HEK293T (cell line): ENCODE measurements around the gene DPYSL4.

Experiments used
- CTCF ChIA-PET: fragments of 350-600 bp; formaldehyde crosslinking; extraction: SDS; loops from one replicate; lab custom pipeline; 2021; ENCODE audit warnings: antibody characterized with exemption, inconsistent platforms; lab: Yijun Ruan, JAX
- POLR2A ChIA-PET: fragments of 350-600 bp; formaldehyde crosslinking; extraction: SDS; loops from one replicate; lab custom pipeline; 2020; ENCODE audit warnings: antibody characterized with exemption, inconsistent platforms; lab: Yijun Ruan, JAX
- DNase-seq: peaks from one replicate; pipeline ENCODE4 v3.0.0; 2012; ENCODE audit warnings: mixed read lengths; ENCODE audit errors: extremely low spot score
- ARNT ChIP-seq: fragments of 450-650 bp; IDR thresholded peaks from 2 replicates; pipeline ENCODE4 v1.6.1; 2017; ENCODE audit warnings: mild to moderate bottlenecking
- BHLHE40 ChIP-seq: fragments of 450-650 bp; IDR thresholded peaks from 2 replicates; pipeline ENCODE4 v1.6.1; 2016; ENCODE audit warnings: mild to moderate bottlenecking, moderate library complexity, borderline replicate concordance
- CTBP1 ChIP-seq: fragments of 450-650 bp; IDR thresholded peaks from 2 replicates; pipeline ENCODE4 v1.6.1; 2016; ENCODE audit warnings: borderline replicate concordance
- ELF4 ChIP-seq: fragments of 450-650 bp; IDR thresholded peaks from 2 replicates; pipeline ENCODE4 v1.6.1; 2017; ENCODE audit warnings: antibody characterized with exemption
- FOXA1 ChIP-seq: fragments of 450-650 bp; IDR thresholded peaks from 2 replicates; pipeline ENCODE4 v1.6.1; 2016; ENCODE audit warnings: mild to moderate bottlenecking
- FOXK2 ChIP-seq: fragments of 450-650 bp; IDR thresholded peaks from 2 replicates; pipeline ENCODE4 v1.6.1; 2016; ENCODE audit warnings: mild to moderate bottlenecking
- FOXM1 ChIP-seq: fragments of 450-650 bp; IDR thresholded peaks from 2 replicates; pipeline ENCODE4 v1.6.1; 2017; ENCODE audit warnings: mild to moderate bottlenecking, borderline replicate concordance
- HDGF ChIP-seq: fragments of 450-650 bp; IDR thresholded peaks from 2 replicates; pipeline ENCODE4 v1.6.1; 2017; ENCODE audit warnings: antibody characterized with exemption, borderline replicate concordance
- L3MBTL2 ChIP-seq: fragments of 450-650 bp; conservative IDR thresholded peaks from 2 replicates; pipeline ENCODE4 v1.6.1; 2016; ENCODE audit warnings: mild to moderate bottlenecking
- LEF1 ChIP-seq: fragments of 450-650 bp; IDR thresholded peaks from 2 replicates; pipeline ENCODE4 v1.6.1; 2017; ENCODE audit warnings: mild to moderate bottlenecking, borderline replicate concordance
- NFRKB ChIP-seq: fragments of 450-650 bp; IDR thresholded peaks from 2 replicates; pipeline ENCODE4 v1.6.1; 2016; ENCODE audit warnings: mild to moderate bottlenecking, moderate library complexity
- SP1 ChIP-seq: fragments of 450-650 bp; IDR thresholded peaks from 2 replicates; pipeline ENCODE4 v1.6.1; 2017
- SUZ12 ChIP-seq: fragments of 450-650 bp; IDR thresholded peaks from 2 replicates; pipeline ENCODE4 v1.6.1; 2016; ENCODE audit warnings: mild to moderate bottlenecking
- TARDBP ChIP-seq: fragments of 450-650 bp; IDR thresholded peaks from 2 replicates; pipeline ENCODE4 v1.6.1; 2016
- ZNF384 ChIP-seq: fragments of 450-650 bp; IDR thresholded peaks from 2 replicates; pipeline ENCODE4 v1.6.1; 2016
- TF ChIP-seq, protein P1 (sequence below): fragments of 450-650 bp; IDR thresholded peaks from 2 replicates; pipeline ENCODE4 v1.6.1; 2016

Gene DPYSL4

DNA sequence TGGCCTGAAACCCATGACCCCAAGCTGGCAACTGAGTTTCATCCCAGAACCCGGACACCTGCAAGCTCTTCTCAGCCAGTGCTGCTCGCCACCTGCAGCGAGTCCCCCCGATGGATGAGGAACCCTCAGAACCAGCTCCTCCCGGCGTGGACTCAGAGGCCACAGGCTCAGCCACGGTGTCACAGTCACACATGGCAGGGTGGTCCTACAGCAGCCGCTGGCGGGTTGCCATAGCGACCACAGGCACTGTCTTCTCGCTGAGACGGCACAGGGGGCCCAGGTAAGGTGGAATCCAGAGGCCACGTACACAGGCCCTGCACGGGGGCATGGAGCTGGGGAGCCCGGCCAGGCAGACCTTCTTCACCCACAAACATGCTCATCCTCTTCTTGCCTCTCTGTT is 53.4 kb downstream of the DPYSL4 start:
- TF ChIP-seq ELF4 (no peak), CTBP1 (no peak), ZNF384 (no peak), FOXA1 (no peak), LEF1 (no peak), TARDBP (no peak), BHLHE40 (no peak), L3MBTL2 (no peak), NFRKB (no peak), FOXM1 (no peak), SUZ12 (no peak), HDGF (no peak), FOXK2 (no peak), ARNT (no peak), SP1 (no peak)
- TF ChIP-seq, protein P1, sequence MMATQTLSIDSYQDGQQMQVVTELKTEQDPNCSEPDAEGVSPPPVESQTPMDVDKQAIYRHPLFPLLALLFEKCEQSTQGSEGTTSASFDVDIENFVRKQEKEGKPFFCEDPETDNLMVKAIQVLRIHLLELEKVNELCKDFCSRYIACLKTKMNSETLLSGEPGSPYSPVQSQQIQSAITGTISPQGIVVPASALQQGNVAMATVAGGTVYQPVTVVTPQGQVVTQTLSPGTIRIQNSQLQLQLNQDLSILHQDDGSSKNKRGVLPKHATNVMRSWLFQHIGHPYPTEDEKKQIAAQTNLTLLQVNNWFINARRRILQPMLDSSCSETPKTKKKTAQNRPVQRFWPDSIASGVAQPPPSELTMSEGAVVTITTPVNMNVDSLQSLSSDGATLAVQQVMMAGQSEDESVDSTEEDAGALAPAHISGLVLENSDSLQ = no peak
- DNase-seq = no peak
- CTCF ChIA-PET = interaction anchor here (0.7 kb wide), 1 partner anchor 132 kb away, joined by 3 read pairs; no protein-coding TSS in a partner anchor
- POLR2A ChIA-PET = no interaction called here

DNA sequence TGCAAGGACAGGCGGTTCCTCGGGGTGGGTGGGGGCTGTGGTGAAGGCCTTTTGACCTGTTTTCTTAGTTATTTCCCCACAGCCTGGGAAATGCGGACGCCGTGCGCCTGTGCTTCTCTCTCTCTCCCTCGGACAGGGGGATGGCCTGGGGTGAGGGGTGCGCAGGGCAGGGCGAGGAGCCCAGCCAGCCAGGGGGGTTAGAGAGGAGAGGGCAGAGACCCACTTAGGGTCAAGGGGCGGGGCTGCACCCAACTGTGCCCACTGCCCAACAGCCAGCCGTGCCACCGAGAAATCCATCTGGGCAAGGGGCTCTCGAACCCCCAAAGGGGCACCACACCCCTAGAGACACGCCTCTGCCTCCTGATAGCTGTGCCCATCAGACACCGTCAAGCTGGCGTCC is 53.8 kb downstream of the DPYSL4 start:
- ChIA-PET POLR2A (no interaction called here), CTCF (no interaction called here)
- no peak for DNase-seq
- TF ChIP-seq FOXK2 (no peak), NFRKB (no peak), FOXM1 (no peak), BHLHE40 (no peak), L3MBTL2 (no peak)

DNA sequence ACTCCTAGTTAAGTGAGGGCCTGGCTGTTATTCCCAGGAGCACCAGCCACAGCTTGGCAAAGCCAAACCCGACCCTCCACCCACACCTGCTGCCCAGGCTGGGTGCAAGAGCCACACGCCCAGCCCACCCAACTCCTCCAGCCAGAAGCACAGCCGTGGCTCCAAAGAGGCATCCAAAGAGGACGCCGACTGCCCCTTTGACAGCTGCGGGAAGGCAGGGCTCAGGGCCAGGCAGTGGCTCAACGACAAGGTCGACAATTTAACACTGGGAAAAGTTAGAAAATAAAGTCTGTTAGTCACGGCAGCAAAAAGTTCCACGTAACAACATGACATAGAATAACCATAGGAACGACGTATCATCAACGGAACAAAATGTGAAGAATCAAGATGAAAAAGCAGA is 54.3 kb downstream of the DPYSL4 start:
- POLR2A ChIA-PET = no interaction called here
- no peak for DNase-seq
- CTCF ChIA-PET = no interaction called here
- TF ChIP-seq ELF4 = no peak
- no peak for TF ChIP-seq CTBP1
- TF ChIP-seq LEF1 = no peak
- no peak for TF ChIP-seq BHLHE40
- no peak for TF ChIP-seq HDGF
- no peak for TF ChIP-seq SUZ12
- TF ChIP-seq, protein P1 = no peak
- TF ChIP-seq ZNF384 = no peak
- no peak for TF ChIP-seq FOXK2
- no peak for TF ChIP-seq ARNT
- no peak for TF ChIP-seq TARDBP
- no peak for TF ChIP-seq FOXA1
- no peak for TF ChIP-seq FOXM1
- TF ChIP-seq SP1 = no peak
- no peak for TF ChIP-seq NFRKB
- no peak for TF ChIP-seq L3MBTL2

DNA sequence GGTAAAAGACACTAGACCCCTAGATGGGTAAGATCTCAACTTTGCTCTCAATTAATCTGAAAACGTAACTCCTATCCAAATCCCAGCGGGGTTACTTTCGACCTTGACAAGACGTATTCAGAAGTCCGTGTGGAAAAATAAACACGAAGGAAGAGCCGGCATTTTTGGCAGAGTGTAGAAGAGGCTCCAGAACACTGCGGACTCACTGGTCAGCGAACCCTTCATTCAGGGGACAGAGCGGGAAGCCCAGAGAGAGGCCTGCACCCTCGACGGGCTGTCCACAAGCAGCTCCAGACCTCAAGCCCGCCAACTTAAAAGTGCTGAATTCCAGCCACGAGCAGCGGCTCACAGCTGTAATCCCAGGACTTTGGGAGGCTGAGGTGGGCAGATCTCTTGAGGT is 54.7 kb downstream of the DPYSL4 start:
- CTCF ChIA-PET = no interaction called here
- no peak for DNase-seq
- POLR2A ChIA-PET = no interaction called here
- TF ChIP-seq NFRKB = no peak
- TF ChIP-seq FOXK2 = no peak
- TF ChIP-seq LEF1 = no peak
- no peak for TF ChIP-seq ZNF384
- no peak for TF ChIP-seq L3MBTL2
- no peak for TF ChIP-seq TARDBP
- TF ChIP-seq ARNT = no peak
- no peak for TF ChIP-seq FOXM1
- no peak for TF ChIP-seq BHLHE40

DNA sequence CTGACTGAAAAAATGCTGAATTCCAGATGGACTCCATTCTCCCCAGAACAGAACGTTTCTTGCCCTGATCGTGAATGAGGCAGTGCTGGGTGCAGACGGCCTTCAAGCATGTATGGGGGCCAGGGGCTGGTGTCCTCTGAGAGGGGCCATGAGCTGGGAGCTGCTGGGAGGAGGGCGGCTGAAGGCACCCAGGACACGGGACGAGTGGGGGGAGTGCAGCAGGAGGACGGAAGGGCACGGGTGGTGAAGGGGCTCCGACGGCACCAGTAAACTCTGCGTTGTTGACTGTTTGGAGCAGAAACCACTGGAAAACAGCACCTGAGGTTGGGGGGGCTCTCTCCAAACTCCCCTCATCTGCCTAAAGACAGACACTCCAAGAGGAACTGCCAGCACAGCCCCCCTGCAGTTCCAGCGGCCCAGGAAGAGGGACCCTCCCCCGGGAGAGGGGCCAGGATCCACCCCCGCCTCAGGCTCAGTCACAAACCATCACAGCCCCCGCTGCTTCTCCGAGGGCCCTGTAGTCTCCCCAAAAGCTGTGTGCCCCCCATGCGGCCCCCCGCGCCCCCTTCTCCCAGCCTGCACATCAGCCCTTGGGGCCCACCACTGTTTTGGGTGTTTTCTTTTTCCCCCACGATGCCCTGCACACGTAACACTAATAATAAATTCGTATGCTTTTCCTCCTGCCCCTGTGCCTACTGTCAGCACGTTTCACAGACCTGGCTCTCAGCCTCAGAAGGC is 55.5 kb downstream of the DPYSL4 start:
- TF ChIP-seq FOXK2 = no peak
- no peak for TF ChIP-seq L3MBTL2
- no peak for TF ChIP-seq NFRKB
- TF ChIP-seq CTBP1 = no peak
- TF ChIP-seq FOXM1 = no peak
- no peak for TF ChIP-seq LEF1
- TF ChIP-seq ELF4 = no peak
- no peak for TF ChIP-seq FOXA1
- TF ChIP-seq SP1 = no peak
- TF ChIP-seq TARDBP = no peak
- TF ChIP-seq SUZ12 = no peak
- no peak for TF ChIP-seq BHLHE40
- TF ChIP-seq, protein P1 = no peak
- no peak for TF ChIP-seq HDGF
- TF ChIP-seq ARNT = no peak
- no peak for DNase-seq
- ChIA-PET CTCF (no interaction called here), POLR2A (no interaction called here)

DNA sequence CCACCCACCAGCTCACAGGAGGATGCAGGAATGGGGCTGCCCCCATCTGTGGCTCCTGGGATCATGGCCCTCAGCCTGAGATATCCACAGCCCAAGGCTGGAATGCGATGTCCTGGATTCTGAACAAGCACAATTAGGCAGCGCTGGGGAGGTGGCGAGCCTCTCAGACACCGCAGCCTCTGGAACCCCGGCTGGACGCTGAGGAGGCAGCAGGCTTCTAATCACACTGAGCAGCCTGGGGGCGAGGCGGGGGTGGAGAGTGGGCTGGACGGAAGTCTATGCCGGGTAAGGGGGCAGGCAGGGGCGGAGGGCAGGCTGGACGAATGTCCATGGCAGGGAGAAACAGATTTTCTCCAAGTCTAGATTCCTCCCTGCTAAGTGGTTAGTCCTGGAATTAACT is 56.4 kb downstream of the DPYSL4 start:
- POLR2A ChIA-PET = no interaction called here
- CTCF ChIA-PET = no interaction called here
- DNase-seq = no peak
- no peak for TF ChIP-seq NFRKB
- TF ChIP-seq FOXK2 = no peak
- TF ChIP-seq L3MBTL2 = no peak
- no peak for TF ChIP-seq FOXM1
- TF ChIP-seq, protein P1 = no peak
- no peak for TF ChIP-seq SP1
